GM12878 (cell line): ENCODE measurements around the gene AVEN. TPM values are rescaled to one million over a fixed set of nuclear protein-coding genes. Genes with fewer than 3 reads are reported as not detected.

Source experiments
- ATAC-seq: fragments of 200-7000 bp; cut with Tn5 transposase; 3 replicates; pipeline ENCODE4 v1.9.1; 2020; ENCODE audit warnings: mild to moderate bottlenecking, moderate library complexity
- BruUV-seq: library from RNA; stranded (reverse); fragments of 400-500 nt; replicated peaks from 2 replicates; lab custom pipeline; 2021; lab: Mats Ljungman, UMichigan
- CTCF ChIA-PET: fragments of 300-600 bp; sonication (Branson Sonifier 250); formaldehyde crosslinking; extraction: SDS; loops from one replicate; lab custom pipeline; 2021; ENCODE audit warnings: inconsistent platforms; lab: Yijun Ruan, JAX
- POLR2A ChIA-PET: fragments of 350-600 bp; formaldehyde crosslinking; extraction: SDS; loops from one replicate; lab custom pipeline; 2021; ENCODE audit warnings: inconsistent platforms; lab: Charles Lee
- RAD21 ChIA-PET: fragments of 300-600 bp; sonication (Branson Sonifier 250); formaldehyde crosslinking; loops from one replicate; lab custom pipeline; 2023; ENCODE audit warnings: antibody characterized with exemption; ENCODE audit not compliant: unreplicated experiment; lab: Charles Lee
- SMC1A ChIA-PET: fragments of 300-600 bp; sonication (Branson Sonifier 250); formaldehyde crosslinking; loops from one replicate; lab custom pipeline; 2023; ENCODE audit not compliant: unreplicated experiment, uncharacterized antibody; lab: Charles Lee
- DNase-seq: peaks from one replicate; pipeline ENCODE4 v3.0.0-alpha.2; 2011; ENCODE audit warnings: low read depth, low spot score
- FAIRE-seq: peaks from 3 replicates; lab custom pipeline; 2011; peaks lifted over from hg19 to GRCh38; lab: Jason Lieb, UNC
- H2AFZ ChIP-seq: 2 replicates; pipeline ENCODE4 v1.6.0; 2011; ENCODE audit warnings: low read depth, low read length, control low read depth; ENCODE audit not compliant: control insufficient read depth
- H3K27ac ChIP-seq: 2 replicates; pipeline ENCODE4 v1.5.1; 2011; ENCODE audit warnings: control low read depth; ENCODE audit not compliant: control insufficient read depth, insufficient read depth
- H3K27me3 ChIP-seq, 2 experiments: replicated peaks in 1 of 2; 2 replicates each; pipeline versions ENCODE4 v1.6.0 to v1.6.1; 2011; ENCODE audit warnings: low read length in 1 of 2; ENCODE audit not compliant: control insufficient read depth in 2 of 2, insufficient read depth in 2 of 2
- H3K36me3 ChIP-seq, 2 experiments: 2 replicates each; pipeline ENCODE4 v1.5.1; 2011; ENCODE audit warnings: low read length in 1 of 2; ENCODE audit not compliant: control insufficient read depth in 2 of 2, insufficient read depth in 2 of 2
- H3K4me1 ChIP-seq: 2 replicates; pipeline ENCODE4 v1.6.1; 2011; ENCODE audit warnings: mild to moderate bottlenecking, low read length, moderate library complexity, mixed read lengths; ENCODE audit not compliant: control insufficient read depth, insufficient read depth
- H3K4me2 ChIP-seq: 2 replicates; pipeline ENCODE4 v1.6.0; 2011; ENCODE audit warnings: control low read depth; ENCODE audit not compliant: control insufficient read depth, insufficient read depth
- H3K4me3 ChIP-seq: fragments of 200-600 bp; sonication (generic); 2 replicates; pipeline ENCODE4 v1.5.1; 2016
- H3K79me2 ChIP-seq: 2 replicates; pipeline ENCODE4 v1.6.0; 2011; ENCODE audit warnings: low read length; ENCODE audit not compliant: control insufficient read depth, insufficient read depth
- H3K9ac ChIP-seq: 2 replicates; pipeline ENCODE4 v1.8.0; 2011; ENCODE audit warnings: low read length, control low read depth, mixed read lengths; ENCODE audit not compliant: control insufficient read depth, insufficient read depth
- H3K9me3 ChIP-seq: replicated peaks from 3 replicates; pipeline ENCODE4 v1.5.1; 2011; ENCODE audit warnings: mild to moderate bottlenecking, low read length; ENCODE audit not compliant: control insufficient read depth, insufficient read depth
- H4K20me1 ChIP-seq: 2 replicates; pipeline ENCODE4 v1.6.0; 2011; ENCODE audit not compliant: control insufficient read depth, insufficient read depth
- BHLHE40 ChIP-seq, 2 experiments: fragments of 450-650 bp in 1 of 2; IDR thresholded peaks; 2 replicates each; pipeline ENCODE4 v1.6.1; 2011 to 2017; ENCODE audit warnings: low read depth in 2 of 2, borderline replicate concordance in 1 of 2, improper control_type of control experiment in 1 of 2, low read length in 1 of 2, mild to moderate bottlenecking in 1 of 2
- EGR1 ChIP-seq, 2 experiments: IDR thresholded peaks; 1 replicate in 1 of 2; 2 replicates in 1 of 2; pipeline ENCODE4 v1.6.1; 2011 to 2012; ENCODE audit warnings: low read depth in 2 of 2, low read length in 2 of 2, borderline replicate concordance in 1 of 2, mild to moderate bottlenecking in 1 of 2, moderate library complexity in 1 of 2
- NFIC ChIP-seq: IDR thresholded peaks from 2 replicates; pipeline ENCODE4 v1.6.1; 2012; ENCODE audit warnings: low read depth, mild to moderate bottlenecking, inconsistent platforms, low read length, moderate library complexity
- NFYB ChIP-seq: IDR thresholded peaks from 2 replicates; pipeline ENCODE4 v1.6.1; 2011; ENCODE audit warnings: low read depth, mild to moderate bottlenecking, low read length, improper control_type of control experiment, moderate library complexity; ENCODE audit not compliant: insufficient read depth
- NRF1 ChIP-seq: conservative IDR thresholded peaks from 2 replicates; pipeline ENCODE4 v1.6.1; 2011; ENCODE audit warnings: mild to moderate bottlenecking, low read depth, low read length, improper control_type of control experiment
- RAD21 ChIP-seq: IDR thresholded peaks from 2 replicates; pipeline ENCODE4 v1.6.1; 2011; ENCODE audit warnings: mild to moderate bottlenecking, low read depth, low read length, moderate library complexity; ENCODE audit not compliant: insufficient read depth
- SUPT20H ChIP-seq: IDR thresholded peaks from 2 replicates; pipeline ENCODE4 v1.6.1; 2011; ENCODE audit warnings: low read depth, mild to moderate bottlenecking, low read length, moderate library complexity, borderline replicate concordance; ENCODE audit not compliant: control insufficient read depth
- WGBS: methylation state at CpG from one replicate; pipeline ENCODE4 v1.1.6; 2016; ENCODE audit warnings: low lambda C conversion rate; ENCODE audit not compliant: insufficient replicate concordance, insufficient coverage; ENCODE audit errors: missing lambda C conversion rate; 5-methylcytosine and 5-hydroxymethylcytosine counted together
- in situ Hi-C: fragments of 300-500 bp; cut with MboI; formaldehyde crosslinking; loops from 9 replicates; pipeline ENCODE4 v1.14.3; 2018; ENCODE audit warnings: mixed read lengths
- intact Hi-C: fragments of 100-400 bp; cut with micrococcal nuclease; formaldehyde crosslinking; loops from one replicate; pipeline ENCODE4 v1.14.2; 2022; ENCODE audit not compliant: unreplicated experiment
- polyA plus RNA-seq, 11 experiments: library from polyadenylated mRNA; depleted of rRNA in 4 of 11; unstranded in 6 of 11; stranded (reverse) in 5 of 11; fragments of >200 nt; fragmentation: Nextera tagmentation in 4 of 11; fragmentation: Illumina TruSeq in 1 of 11; extraction: Ambion mirVana in 4 of 11; extraction: Trizol in 1 of 11; gene quantifications; 1 replicate in 1 of 11; 2 replicates in 10 of 11; pipeline versions ENCODE4 v1.2.1 to v1.2.3, GENCODE V29; 2011 to 2016; ENCODE audit warnings: inconsistent platforms in 2 of 11, missing spikeins in 2 of 11, low read depth in 1 of 11
- total RNA-seq, 4 experiments: library from RNA; depleted of rRNA in 3 of 4; stranded (reverse); fragments of >200 nt in 3 of 4; fragmentation: Illumina TruSeq in 1 of 4; extraction: Trizol in 1 of 4; gene quantifications; 2 replicates each; pipeline versions ENCODE4 v1.2.1 to v1.2.3, GENCODE V29; 2013 to 2021
- TF ChIP-seq, protein P1 (sequence below): fragments of 450-650 bp; IDR thresholded peaks from 2 replicates; pipeline ENCODE4 v1.6.1; 2018; ENCODE audit warnings: mild to moderate bottlenecking, low read depth, moderate library complexity; ENCODE audit not compliant: partially characterized antibody
- TF ChIP-seq, protein P2 (sequence below): IDR thresholded peaks from 2 replicates; pipeline ENCODE4 v1.6.1; 2012; ENCODE audit warnings: low read depth, low read length, improper control_type of control experiment

Gene AVEN
- total and polyA plus RNA-seq, 10 of the 15 experiments (the other 5 are each of a cell fraction or from before 2014, with no cell fraction given) = 1.4 to 15.1 (median 10.5) TPM

DNA sequence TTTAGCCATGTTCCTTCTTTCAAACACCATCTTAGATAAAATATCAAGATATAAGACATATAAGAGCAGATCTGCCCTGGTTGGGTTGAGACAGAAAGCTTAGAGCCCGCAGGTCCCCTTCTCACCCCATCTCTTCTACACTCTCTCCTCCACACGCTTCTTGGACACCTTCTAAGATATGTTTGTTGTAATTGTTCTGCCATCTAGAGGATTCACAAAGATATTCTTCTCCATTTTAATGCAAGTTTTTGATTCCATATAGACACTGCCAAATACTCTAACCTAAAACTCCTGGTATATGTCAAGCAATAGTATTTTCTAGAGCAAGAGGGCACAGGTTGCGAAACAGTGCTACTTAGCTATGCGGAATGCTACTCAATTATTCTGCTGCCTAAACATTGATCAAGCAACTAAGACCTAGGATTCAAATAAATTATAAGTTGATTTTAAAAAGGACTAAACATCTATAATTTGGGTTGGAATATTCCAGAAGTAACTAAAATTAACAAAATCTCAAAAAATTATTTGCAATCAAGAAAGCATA lies 63.9 kb downstream of the AVEN start:
- Histone ChIP-seq H3K4me1 (no peaks in the 10 kb centered on the region), H3K79me2 (no peaks in the 10 kb centered on the region), H3K9ac (no peak overlapping the region), H3K36me3 (no peaks in the 10 kb centered on the region), H3K27ac (no peak overlapping the region), H4K20me1 (no peaks in the 10 kb centered on the region), H3K4me3 (no peak overlapping the region), H3K27me3 (no peaks in the 10 kb centered on the region), H3K4me2 (no peak overlapping the region), H2AFZ (no peak overlapping the region), H3K9me3 (no peaks in the 10 kb centered on the region)
- BruUV-seq = no TSS peak
- CTCF ChIA-PET = interaction anchor here (0.6 kb wide), 1 partner anchor 43 kb away, joined by 3 read pairs; no protein-coding TSS in a partner anchor
- RAD21 ChIA-PET = interaction anchor here (1.2 kb wide), 1 partner anchor 11 kb away, joined by 5 read pairs; no protein-coding TSS in a partner anchor
- no peak for ATAC-seq
- whole genome bisulfite sequencing = over 99% methylated on average over 4 of the region's 4 CpGs
- intact Hi-C loops (no loop called here), in situ Hi-C loops (no loop called here)
- TF ChIP-seq RAD21 (0 out of 2 replicates have a peak, but pooled peaks have one; percentile 14), NFIC (no peak)
- POLR2A ChIA-PET = no interaction called here
- FAIRE-seq = no peak
- SMC1A ChIA-PET = interaction anchor here (0.9 kb wide), 1 partner anchor 9 kb away, joined by 3 read pairs; no protein-coding TSS in a partner anchor
- no peak for DNase-seq

DNA sequence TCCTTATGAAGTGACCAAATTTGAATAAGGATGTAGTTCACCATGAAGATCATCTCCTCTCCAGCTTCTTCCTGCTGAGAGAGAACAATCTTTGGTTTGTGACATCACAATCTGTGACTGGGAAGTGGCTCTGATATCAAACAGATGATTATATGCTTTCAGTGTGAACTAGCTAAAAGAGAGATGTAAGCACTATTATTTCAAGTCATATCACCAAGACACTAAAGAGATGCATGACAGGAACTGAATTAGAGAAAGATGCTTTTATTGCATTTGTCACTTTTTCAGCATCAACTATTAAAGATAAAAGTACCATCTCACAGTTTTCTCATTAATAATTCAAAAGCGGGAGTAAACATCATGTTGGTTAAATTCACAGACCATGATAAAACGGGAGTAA lies 67.2 kb downstream of the AVEN start:
- Histone ChIP-seq H2AFZ (no peak overlapping the region), H3K9me3 (no peaks in the 10 kb centered on the region), H3K4me2 (no peak overlapping the region), H4K20me1 (no peaks in the 10 kb centered on the region), H3K79me2 (no peaks in the 10 kb centered on the region), H3K27ac (no peak overlapping the region), H3K9ac (no peak overlapping the region), H3K4me1 (no peaks in the 10 kb centered on the region), H3K36me3 (no peaks in the 10 kb centered on the region), H3K27me3 (no peaks in the 10 kb centered on the region), H3K4me3 (no peak overlapping the region)
- intact Hi-C loops = no loop called here
- FAIRE-seq (no peak), DNase-seq (no peak), ATAC-seq (no peak)
- no TSS peak for BruUV-seq
- 48% methylated on average over 2 of the region's 2 CpGs for WGBS
- ChIA-PET POLR2A (no interaction called here), RAD21 (no interaction called here), SMC1A (no interaction called here), CTCF (interaction anchor here (1.2 kb wide), 1 partner anchor 21 kb away, joined by 3 read pairs; no protein-coding TSS in a partner anchor)
- in situ Hi-C loops = no loop called here
- TF ChIP-seq SUPT20H (no peak), NFYB (no peak), EGR1 (IDR thresholded peaks at IDR 0.05; ENCODE audit: borderline replicate concordance in 1 of 2, low read depth in 2 of 2, low read length in 2 of 2) (no peak), BHLHE40 (IDR thresholded peaks at IDR 0.05; ENCODE audit: borderline replicate concordance in 1 of 2, low read depth in 2 of 2, low read length in 1 of 2) (no peak), NRF1 (no peak)
- TF ChIP-seq, protein P1, sequence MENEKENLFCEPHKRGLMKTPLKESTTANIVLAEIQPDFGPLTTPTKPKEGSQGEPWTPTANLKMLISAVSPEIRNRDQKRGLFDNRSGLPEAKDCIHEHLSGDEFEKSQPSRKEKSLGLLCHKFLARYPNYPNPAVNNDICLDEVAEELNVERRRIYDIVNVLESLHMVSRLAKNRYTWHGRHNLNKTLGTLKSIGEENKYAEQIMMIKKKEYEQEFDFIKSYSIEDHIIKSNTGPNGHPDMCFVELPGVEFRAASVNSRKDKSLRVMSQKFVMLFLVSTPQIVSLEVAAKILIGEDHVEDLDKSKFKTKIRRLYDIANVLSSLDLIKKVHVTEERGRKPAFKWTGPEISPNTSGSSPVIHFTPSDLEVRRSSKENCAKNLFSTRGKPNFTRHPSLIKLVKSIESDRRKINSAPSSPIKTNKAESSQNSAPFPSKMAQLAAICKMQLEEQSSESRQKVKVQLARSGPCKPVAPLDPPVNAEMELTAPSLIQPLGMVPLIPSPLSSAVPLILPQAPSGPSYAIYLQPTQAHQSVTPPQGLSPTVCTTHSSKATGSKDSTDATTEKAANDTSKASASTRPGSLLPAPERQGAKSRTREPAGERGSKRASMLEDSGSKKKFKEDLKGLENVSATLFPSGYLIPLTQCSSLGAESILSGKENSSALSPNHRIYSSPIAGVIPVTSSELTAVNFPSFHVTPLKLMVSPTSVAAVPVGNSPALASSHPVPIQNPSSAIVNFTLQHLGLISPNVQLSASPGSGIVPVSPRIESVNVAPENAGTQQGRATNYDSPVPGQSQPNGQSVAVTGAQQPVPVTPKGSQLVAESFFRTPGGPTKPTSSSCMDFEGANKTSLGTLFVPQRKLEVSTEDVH = no peak
- TF ChIP-seq, protein P2, sequence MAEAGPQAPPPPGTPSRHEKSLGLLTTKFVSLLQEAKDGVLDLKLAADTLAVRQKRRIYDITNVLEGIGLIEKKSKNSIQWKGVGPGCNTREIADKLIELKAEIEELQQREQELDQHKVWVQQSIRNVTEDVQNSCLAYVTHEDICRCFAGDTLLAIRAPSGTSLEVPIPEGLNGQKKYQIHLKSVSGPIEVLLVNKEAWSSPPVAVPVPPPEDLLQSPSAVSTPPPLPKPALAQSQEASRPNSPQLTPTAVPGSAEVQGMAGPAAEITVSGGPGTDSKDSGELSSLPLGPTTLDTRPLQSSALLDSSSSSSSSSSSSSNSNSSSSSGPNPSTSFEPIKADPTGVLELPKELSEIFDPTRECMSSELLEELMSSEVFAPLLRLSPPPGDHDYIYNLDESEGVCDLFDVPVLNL = no peak
